ENCODE data around the gene GFPT1.

GRCh38 chr2:69422198-69422597, 35.2 kb upstream of the GFPT1 start:
- TF ChIP-seq CTCF (IDR thresholded peaks at IDR 0.05; ENCODE audit: insufficient read depth, low read length, poor library complexity, severe bottlenecking) (no peak), EZH2phosphoT487 (conservative IDR thresholded peaks at IDR 0.05; ENCODE audit: low read length) (no peak)

Measured in SU-DHL-6 (cell line).